GM18907 (cell line): ENCODE measurements around the gene POLG.

Source experiments
- ATAC-seq: cut with Tn5 transposase; IDR thresholded peaks from one replicate; pipeline ENCODE4 v1.9.1; 2021; ENCODE audit warnings: mild to moderate bottlenecking, moderate library complexity; ENCODE audit not compliant: unreplicated experiment

POLG gene

GRCh38 chr15:89356634-89357298, 22.1 kb upstream of the POLG start:
- ATAC-seq = no peak

- no peak for ATAC-seq
Measured at GRCh38 chr15:89353991-89354390, 19.4 kb upstream of the POLG start.

- ATAC-seq = no peak
Measured at GRCh38 chr15:89352476-89352875, 17.9 kb upstream of the POLG start.

GRCh38 chr15:89349206-89349558, 14.6 kb upstream of the POLG start:
- ATAC-seq = no peak

GRCh38 chr15:89346516-89347231, 12.1 kb upstream of the POLG start:
- no peak for ATAC-seq

- no peak for ATAC-seq
Measured at GRCh38 chr15:89345248-89345647, 10.6 kb upstream of the POLG start.

GRCh38 chr15:89342840-89343239, 8.2 kb upstream of the POLG start:
- no peak for ATAC-seq

GRCh38 chr15:89341316-89342005, 6.8 kb upstream of the POLG start:
- no peak for ATAC-seq

GRCh38 chr15:89340573-89340972, 5.9 kb upstream of the POLG start:
- ATAC-seq = no peak

GRCh38 chr15:89338036-89338435, 3.4 kb upstream of the POLG start:
- ATAC-seq = no peak

GRCh38 chr15:89335298-89336041, 846 bp upstream of the POLG start:
- peak; percentile 28 for ATAC-seq

GRCh38 chr15:89333959-89334509, 590 bp downstream of the POLG start:
- ATAC-seq = no peak

- ATAC-seq = no peak
Measured at GRCh38 chr15:89333011-89333860, 1.4 kb downstream of the POLG start.

GRCh38 chr15:89332446-89332845, 2.2 kb downstream of the POLG start:
- ATAC-seq = no peak

GRCh38 chr15:89330881-89331595, 3.6 kb downstream of the POLG start:
- ATAC-seq = no peak

GRCh38 chr15:89330119-89330518, 4.5 kb downstream of the POLG start:
- ATAC-seq = no peak

- no peak for ATAC-seq
Measured at GRCh38 chr15:89329329-89330084, 5.1 kb downstream of the POLG start.

- no peak for ATAC-seq
Measured at GRCh38 chr15:89328398-89329254, 6.0 kb downstream of the POLG start.
